ENCODE measurements around the gene ROGDI. TPM values are rescaled to one million over a fixed set of nuclear protein-coding genes. Genes with fewer than 3 reads are reported as not detected.

ROGDI gene
- polyA plus RNA-seq, 2 of the 4 experiments (the other 2 are of a cell fraction): 7.2 to 15.1 TPM

DNA sequence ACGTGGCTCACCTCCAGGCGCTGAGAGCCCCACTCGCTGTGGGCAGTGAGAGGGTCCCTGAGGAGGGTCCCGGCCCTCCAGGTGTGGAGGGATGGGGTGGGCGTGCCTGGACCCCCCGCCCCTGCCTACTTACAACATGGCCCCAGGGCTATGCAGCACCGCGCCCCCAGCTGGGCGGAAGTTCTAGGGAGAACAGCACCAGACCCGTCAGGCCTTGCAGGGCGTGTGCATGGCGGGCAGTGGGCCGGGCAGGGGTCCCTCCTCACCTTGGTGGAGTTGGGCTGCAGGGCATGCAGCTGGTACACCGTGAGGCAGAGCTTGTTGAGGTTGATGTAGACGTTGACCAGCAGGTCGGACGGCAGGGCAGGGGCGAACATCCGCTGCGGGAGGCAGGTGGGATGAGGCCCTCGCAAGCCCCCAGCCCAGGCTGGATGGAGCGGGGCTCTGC lies 4.6 kb downstream of the ROGDI start:
- TF ChIP-seq GATA3 (IDR thresholded peaks at IDR 0.05; ENCODE audit: borderline replicate concordance) (no peak), TP53 (CRISPR knock-in tag; IDR thresholded peaks at IDR 0.05) (no peak), HOXA7 (CRISPR knock-in tag; IDR thresholded peaks at IDR 0.05) (no peak), RARB (CRISPR knock-in tag; IDR thresholded peaks at IDR 0.05) (no peak), FOXS1 (CRISPR knock-in tag; IDR thresholded peaks at IDR 0.05) (no peak), SMC3 (IDR thresholded peaks at IDR 0.05) (no peak), BHLHE40 (IDR thresholded peaks at IDR 0.05; ENCODE audit: low read depth, low read length) (no peak), NPAS2 (CRISPR knock-in tag; IDR thresholded peaks at IDR 0.05; ENCODE audit: borderline replicate concordance) (no peak), POLR2AphosphoS2 (conservative IDR thresholded peaks at IDR 0.05; ENCODE audit: low read length) (no peak), MAFK (IDR thresholded peaks at IDR 0.05; ENCODE audit: partially characterized antibody) (no peak), JUNB (IDR thresholded peaks at IDR 0.05) (no peak), NR3C1 (IDR thresholded peaks at IDR 0.05) (no peak), ZC3H11A (IDR thresholded peaks at IDR 0.05) (no peak), KDM1A (IDR thresholded peaks at IDR 0.05; ENCODE audit: low read depth) (no peak), TFCP2L1 (CRISPR knock-in tag; IDR thresholded peaks at IDR 0.05) (no peak)
- TF ChIP-seq, protein P1, sequence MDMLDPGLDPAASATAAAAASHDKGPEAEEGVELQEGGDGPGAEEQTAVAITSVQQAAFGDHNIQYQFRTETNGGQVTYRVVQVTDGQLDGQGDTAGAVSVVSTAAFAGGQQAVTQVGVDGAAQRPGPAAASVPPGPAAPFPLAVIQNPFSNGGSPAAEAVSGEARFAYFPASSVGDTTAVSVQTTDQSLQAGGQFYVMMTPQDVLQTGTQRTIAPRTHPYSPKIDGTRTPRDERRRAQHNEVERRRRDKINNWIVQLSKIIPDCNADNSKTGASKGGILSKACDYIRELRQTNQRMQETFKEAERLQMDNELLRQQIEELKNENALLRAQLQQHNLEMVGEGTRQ (IDR thresholded peaks at IDR 0.05): no peak

DNA sequence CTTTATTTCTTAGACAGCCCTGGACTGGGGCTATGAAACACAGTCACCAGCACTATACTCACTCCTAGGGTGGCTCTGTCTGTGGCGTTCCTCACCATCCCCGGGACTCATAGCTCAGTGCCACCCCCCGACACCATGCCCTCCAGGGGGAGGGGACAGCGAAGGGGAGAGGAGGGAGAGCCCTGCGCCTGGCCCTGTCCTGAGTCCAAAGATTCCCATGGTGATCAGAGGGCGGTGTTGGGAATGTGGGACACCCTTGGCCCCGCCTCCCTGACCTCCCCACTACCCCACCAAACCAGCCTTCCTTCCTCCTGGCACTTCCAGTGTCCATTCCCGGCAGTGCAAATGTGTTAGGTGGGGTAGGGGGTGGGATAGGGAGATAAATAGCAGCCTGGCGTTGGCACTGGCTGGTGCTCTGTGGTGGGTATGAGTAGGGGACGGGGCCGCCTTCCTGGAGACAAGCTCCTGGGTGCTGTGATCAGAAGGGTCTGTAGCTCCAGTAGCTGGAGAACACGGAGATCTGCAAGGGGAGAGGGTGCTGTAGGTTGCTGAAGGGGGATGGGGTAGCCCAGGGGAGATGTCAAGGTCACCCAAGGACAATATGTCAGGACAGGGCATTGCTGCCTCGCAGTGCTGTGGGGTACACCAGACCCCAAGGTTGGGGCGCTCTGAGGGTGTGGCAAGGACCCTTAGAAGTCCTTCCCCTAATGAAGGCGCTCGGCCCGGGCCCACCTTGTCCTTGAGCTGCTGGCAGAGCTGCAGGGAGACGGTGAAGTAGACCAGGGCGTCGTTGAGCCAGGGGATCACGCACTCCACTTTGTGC lies 5.2 kb downstream of the ROGDI start:
- Histone ChIP-seq H3K27ac (no peak overlapping the region), H3K4me2 (no peak overlapping the region), H3K9me3 (no peaks in the 10 kb centered on the region), H3K4me3 (no peak overlapping the region), H3K4me1 (peaks cover 10% of the 10 kb centered on the region)
- DNase-seq (ENCODE audit: low read depth in 1 of 2, low spot score in 1 of 2) (no peak), ATAC-seq (no peak), FAIRE-seq (no peak)
- ChIA-PET POLR2A (interaction anchor here (1.7 kb wide), 1 partner anchor 29 kb away, joined by 4 read pairs; no protein-coding TSS in a partner anchor), CTCF (interaction anchor here (0.6 to 1.0 kb wide), 2 partner anchors 12 to 25 kb away, joined by 3 to 4 read pairs; no protein-coding TSS in a partner anchor)
- TF ChIP-seq NR3C1 (IDR thresholded peaks at IDR 0.05) (no peak), KDM5A (IDR thresholded peaks at IDR 0.05) (no peak), HDAC2 (IDR thresholded peaks at IDR 0.05) (no peak), ZFP36 (IDR thresholded peaks at IDR 0.05; ENCODE audit: borderline replicate concordance, partially characterized antibody) (no peak), GATA3 (IDR thresholded peaks at IDR 0.05; ENCODE audit: borderline replicate concordance) (no peak), ZC3H11A (IDR thresholded peaks at IDR 0.05) (no peak), SMC3 (IDR thresholded peaks at IDR 0.05) (no peak), CHD4 (IDR thresholded peaks at IDR 0.05; ENCODE audit: borderline replicate concordance) (no peak), PHF8 (IDR thresholded peaks at IDR 0.05; ENCODE audit: borderline replicate concordance, low read depth) (no peak), SREBF2 (IDR thresholded peaks at IDR 0.05) (no peak), RARB (CRISPR knock-in tag; IDR thresholded peaks at IDR 0.05) (no peak), TP53 (CRISPR knock-in tag; IDR thresholded peaks at IDR 0.05) (no peak)
- TF ChIP-seq, protein P1 (IDR thresholded peaks at IDR 0.05): no peak
- TF ChIP-seq, protein P2, sequence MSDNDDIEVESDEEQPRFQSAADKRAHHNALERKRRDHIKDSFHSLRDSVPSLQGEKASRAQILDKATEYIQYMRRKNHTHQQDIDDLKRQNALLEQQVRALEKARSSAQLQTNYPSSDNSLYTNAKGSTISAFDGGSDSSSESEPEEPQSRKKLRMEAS (IDR thresholded peaks at IDR 0.05): no peak
- TF ChIP-seq, protein P3, sequence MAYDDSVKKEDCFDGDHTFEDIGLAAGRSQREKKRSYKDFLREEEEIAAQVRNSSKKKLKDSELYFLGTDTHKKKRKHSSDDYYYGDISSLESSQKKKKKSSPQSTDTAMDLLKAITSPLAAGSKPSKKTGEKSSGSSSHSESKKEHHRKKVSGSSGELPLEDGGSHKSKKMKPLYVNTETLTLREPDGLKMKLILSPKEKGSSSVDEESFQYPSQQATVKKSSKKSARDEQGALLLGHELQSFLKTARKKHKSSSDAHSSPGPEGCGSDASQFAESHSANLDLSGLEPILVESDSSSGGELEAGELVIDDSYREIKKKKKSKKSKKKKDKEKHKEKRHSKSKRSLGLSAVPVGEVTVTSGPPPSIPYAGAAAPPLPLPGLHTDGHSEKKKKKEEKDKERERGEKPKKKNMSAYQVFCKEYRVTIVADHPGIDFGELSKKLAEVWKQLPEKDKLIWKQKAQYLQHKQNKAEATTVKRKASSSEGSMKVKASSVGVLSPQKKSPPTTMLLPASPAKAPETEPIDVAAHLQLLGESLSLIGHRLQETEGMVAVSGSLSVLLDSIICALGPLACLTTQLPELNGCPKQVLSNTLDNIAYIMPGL (CRISPR knock-in tag; IDR thresholded peaks at IDR 0.05; ENCODE audit: borderline replicate concordance): no peak
- 84% methylated on average over 21 of the region's 21 CpGs for WGBS (ENCODE audit: missing lambda C conversion rate)

More for the DNA sequence above, 4.6 kb downstream of the ROGDI start:
- Histone ChIP-seq H3K4me1 (peaks cover 10% of the 10 kb centered on the region), H3K9me3 (no peaks in the 10 kb centered on the region), H3K27ac (no peak overlapping the region), H3K4me2 (no peak overlapping the region), H3K4me3 (no peak overlapping the region)
- WGBS (ENCODE audit: missing lambda C conversion rate): 92% methylated on average over 12 of the region's 22 CpGs
- CTCF ChIA-PET: interaction anchor here (1.0 kb wide), 1 partner anchor 12 kb away, joined by 4 read pairs; no protein-coding TSS in a partner anchor
- FAIRE-seq (no peak), DNase-seq (ENCODE audit: low read depth in 1 of 2, low spot score in 1 of 2) (no peak), ATAC-seq (no peak)
- POLR2A ChIA-PET: no interaction called here

Data from A549 (cell line).